Measurements from ENCODE around the gene WDR77. TPM values are rescaled to one million over a fixed set of nuclear protein-coding genes. Genes with fewer than 3 reads are reported as not detected.

WDR77 gene
- total RNA-seq, 1 donor from 2014 or later, result 49.1 TPM

Other genes starting within 250 kb of the WDR77 start
- gene DENND2D, start 248.6 kb downstream of the WDR77 start, total RNA-seq, result 0.18 TPM in 1 of 2 replicates, not detected in the other
- 0.65 TPM in 1 of 2 replicates, not detected in the other for gene CHI3L2, start 221.5 kb downstream of the WDR77 start, total RNA-seq
- gene CHIA, start 158.4 kb downstream of the WDR77 start, total RNA-seq, result not detected in 2 replicates
- 1.2 and 2.3 TPM in 2 replicates for gene OVGP1, start 21.5 kb downstream of the WDR77 start, total RNA-seq
- 196 and 214 TPM in 2 replicates for gene ATP5PB, start 208 bp upstream of the WDR77 start, total RNA-seq
- gene C1orf162, start 24.7 kb upstream of the WDR77 start, total RNA-seq, result 0.75 TPM in 1 of 2 replicates, not detected in the other
- gene ADORA3, start 54.4 kb upstream of the WDR77 start, total RNA-seq, result not detected in 2 replicates
- gene TMIGD3, start 54.4 kb upstream of the WDR77 start, total RNA-seq, result not detected in 2 replicates
- 63.9 and 66.6 TPM in 2 replicates for gene RAP1A, start 170.5 kb upstream of the WDR77 start, total RNA-seq

All from astrocyte (in vitro differentiated cells and primary cell).